ENCODE results near the gene RNF34.

Gene RNF34

GRCh38 chr12:121424624-121424975 lies 24.7 kb downstream of the RNF34 start:
- no peaks in the 10 kb centered on the region for H3F3A ChIP-seq (ENCODE audit: low read depth)
- no peaks in the 10 kb centered on the region for H3K9me3 ChIP-seq (ENCODE audit: insufficient read depth, low read depth, low read length)
- no peaks in the 10 kb centered on the region for H3K27me3 ChIP-seq (ENCODE audit: insufficient read depth, low read length, poor library complexity, severe bottlenecking)

GRCh38 chr12:121427556-121428050 lies 27.7 kb downstream of the RNF34 start:
- no peak overlapping the region for H3K4me3 ChIP-seq (ENCODE audit: low read length, poor library complexity, severe bottlenecking)
- H3K4me2 ChIP-seq (ENCODE audit: low read depth, low read length, poor library complexity, severe bottlenecking), result no peak overlapping the region
- TF ChIP-seq CTCF (conservative IDR thresholded peaks at IDR 0.05; ENCODE audit: low read length), result no peak
- TF ChIP-seq EZH2phosphoT487 (IDR thresholded peaks at IDR 0.05; ENCODE audit: borderline replicate concordance), result no peak
- H3K9me2 ChIP-seq (replicated peaks; ENCODE audit: low read depth, low read length), result no peaks in the 10 kb centered on the region
- H3K9me3 ChIP-seq (ENCODE audit: insufficient read depth, low read depth, low read length), result no peaks in the 10 kb centered on the region
- H3K36me3 ChIP-seq (ENCODE audit: insufficient read depth, low read length), result peaks cover 87% of the 10 kb centered on the region; the same call in 1 of the 2 replicates
- H3K4me1 ChIP-seq (ENCODE audit: insufficient read depth, low read length, poor library complexity, severe bottlenecking), result no peaks in the 10 kb centered on the region
- H3F3A ChIP-seq (ENCODE audit: low read depth), result no peaks in the 10 kb centered on the region
- H4K20me1 ChIP-seq (ENCODE audit: insufficient read depth, low read length, poor library complexity, severe bottlenecking), result no peaks in the 10 kb centered on the region
- no peak overlapping the region for H3K9ac ChIP-seq (ENCODE audit: low read depth, low read length, poor library complexity, severe bottlenecking)
- H3K27me3 ChIP-seq (ENCODE audit: insufficient read depth, low read length, poor library complexity, severe bottlenecking), result no peaks in the 10 kb centered on the region
- H2AFZ ChIP-seq (ENCODE audit: low read length), result no peak overlapping the region
- H3K79me2 ChIP-seq (ENCODE audit: insufficient read depth, low read length), result no peaks in the 10 kb centered on the region

More at GRCh38 chr12:121424624-121424975, 24.7 kb downstream of the RNF34 start:
- Histone ChIP-seq H3K9me2 (replicated peaks; ENCODE audit: low read depth, low read length) (no peaks in the 10 kb centered on the region), H2AFZ (ENCODE audit: low read length) (no peak overlapping the region), H3K36me3 (ENCODE audit: insufficient read depth, low read length) (peaks cover 87% of the 10 kb centered on the region; the same call in 1 of the 2 replicates), H3K4me3 (ENCODE audit: low read length, poor library complexity, severe bottlenecking) (no peak overlapping the region), H3K9ac (ENCODE audit: low read depth, low read length, poor library complexity, severe bottlenecking) (no peak overlapping the region), H4K20me1 (ENCODE audit: insufficient read depth, low read length, poor library complexity, severe bottlenecking) (no peaks in the 10 kb centered on the region), H3K79me2 (ENCODE audit: insufficient read depth, low read length) (no peaks in the 10 kb centered on the region), H3K4me1 (ENCODE audit: insufficient read depth, low read length, poor library complexity, severe bottlenecking) (no peaks in the 10 kb centered on the region), H3K4me2 (ENCODE audit: low read depth, low read length, poor library complexity, severe bottlenecking) (no peak overlapping the region)
- no peak for TF ChIP-seq EZH2phosphoT487 (IDR thresholded peaks at IDR 0.05; ENCODE audit: borderline replicate concordance)
- no peak for TF ChIP-seq CTCF (conservative IDR thresholded peaks at IDR 0.05; ENCODE audit: low read length)

GRCh38 chr12:121428883-121429282 lies 29.0 kb downstream of the RNF34 start:
- H3K27me3 ChIP-seq (ENCODE audit: insufficient read depth, low read length, poor library complexity, severe bottlenecking), result no peaks in the 10 kb centered on the region
- no peaks in the 10 kb centered on the region for H3K9me2 ChIP-seq (replicated peaks; ENCODE audit: low read depth, low read length)
- H2AFZ ChIP-seq (ENCODE audit: low read length), result no peak overlapping the region
- TF ChIP-seq CTCF (conservative IDR thresholded peaks at IDR 0.05; ENCODE audit: low read length) (no peak), EZH2phosphoT487 (IDR thresholded peaks at IDR 0.05; ENCODE audit: borderline replicate concordance) (no peak)
- no peak overlapping the region for H3K4me2 ChIP-seq (ENCODE audit: low read depth, low read length, poor library complexity, severe bottlenecking)
- H3F3A ChIP-seq (ENCODE audit: low read depth), result no peaks in the 10 kb centered on the region
- no peaks in the 10 kb centered on the region for H3K4me1 ChIP-seq (ENCODE audit: insufficient read depth, low read length, poor library complexity, severe bottlenecking)
- no peak overlapping the region for H3K9ac ChIP-seq (ENCODE audit: low read depth, low read length, poor library complexity, severe bottlenecking)
- H4K20me1 ChIP-seq (ENCODE audit: insufficient read depth, low read length, poor library complexity, severe bottlenecking), result no peaks in the 10 kb centered on the region
- H3K36me3 ChIP-seq (ENCODE audit: insufficient read depth, low read length), result peaks cover 88% of the 10 kb centered on the region; the same call in 1 of the 2 replicates
- no peak overlapping the region for H3K4me3 ChIP-seq (ENCODE audit: low read length, poor library complexity, severe bottlenecking)
- no peaks in the 10 kb centered on the region for H3K9me3 ChIP-seq (ENCODE audit: insufficient read depth, low read depth, low read length)
- H3K79me2 ChIP-seq (ENCODE audit: insufficient read depth, low read length), result no peaks in the 10 kb centered on the region
